Kidney (tissue), 14 donors: Measurements from ENCODE around the gene C10orf67. TPM values are rescaled to one million over a fixed set of nuclear protein-coding genes. Genes with fewer than 3 reads are reported as not detected.
A peak's percentile ranks its signal among the peaks of the same experiment; 100 is the strongest.

Experiments used
- DNase-seq, 5 donors: peaks; one replicate each; pipeline ENCODE4 v3.0.0-alpha.2; 2013 to 2020
- FAIRE-seq: peaks from 2 replicates; lab custom pipeline; 2012; peaks lifted over from hg19 to GRCh38; lab: Jason Lieb, UNC
- H3K27ac ChIP-seq, 2 donors: one replicate each; pipeline ENCODE4 v1.7.0; 2013; ENCODE audit warnings: low read depth in 2 of 2, low read length in 2 of 2, inconsistent platforms in 1 of 2
- H3K27me3 ChIP-seq: one replicate; pipeline ENCODE4 v1.7.1; 2013; ENCODE audit warnings: low read length, inconsistent platforms; ENCODE audit not compliant: control insufficient read depth, insufficient read depth
- H3K36me3 ChIP-seq, 3 donors: one replicate each; pipeline versions ENCODE4 v1.7.0 to v1.7.1; 2013; ENCODE audit warnings: low read length in 3 of 3, control low read depth in 1 of 3, inconsistent platforms in 1 of 3; ENCODE audit not compliant: insufficient read depth in 3 of 3, control insufficient read depth in 2 of 3
- H3K4me1 ChIP-seq, 3 donors: one replicate each; pipeline versions ENCODE4 v1.7.0 to v1.7.1; 2013; ENCODE audit warnings: low read length in 3 of 3, inconsistent platforms in 1 of 3, low read depth in 1 of 3; ENCODE audit not compliant: control insufficient read depth in 2 of 3, insufficient read depth in 2 of 3
- H3K4me3 ChIP-seq, 3 donors: one replicate each; pipeline versions ENCODE4 v1.7.0 to v1.8.1; 2013; ENCODE audit warnings: low read length in 3 of 3, control low read depth in 1 of 3, inconsistent platforms in 1 of 3
- H3K9ac ChIP-seq, 3 donors: one replicate each; pipeline versions ENCODE4 v1.7.0 to v1.7.1; 2013; ENCODE audit warnings: low read length in 3 of 3, control low read depth in 1 of 3, inconsistent platforms in 1 of 3
- H3K9me3 ChIP-seq, 3 donors: one replicate each; pipeline versions ENCODE4 v1.7.0 to v1.7.1; 2013; ENCODE audit warnings: low read length in 3 of 3, control low read depth in 1 of 3, inconsistent platforms in 1 of 3; ENCODE audit not compliant: control insufficient read depth in 2 of 3, insufficient read depth in 1 of 3
- CTCF ChIP-seq: IDR thresholded peaks from 3 replicates; pipeline ENCODE4 v1.5.1; 2012; ENCODE audit warnings: mild to moderate bottlenecking, moderate library complexity, borderline replicate concordance; ENCODE audit not compliant: insufficient read depth; ENCODE audit errors: extremely low read depth
- intact Hi-C: fragments of 100-400 bp; cut with DNase I; formaldehyde crosslinking; loops from one replicate; pipeline ENCODE4 v1.11.1; 2022
- polyA plus RNA-seq: library from polyadenylated mRNA; stranded (reverse); fragments of 350-450 nt; fragmentation: Illumina TruSeq; extraction: RNeasy Lipid Tissue Mini Kit (QIAGEN cat#74804); gene quantifications from one replicate; pipeline ENCODE4 v1.2.3, GENCODE V29; 2014; ENCODE audit warnings: low read depth, low replicate concordance; ENCODE audit not compliant: insufficient read depth
- total RNA-seq: library from RNA; stranded (reverse); fragmentation: NEBNext Ultra II Directional; extraction: Animal tissue kit (Norgen Biotek cat#: 25700); gene quantifications from one replicate; pipeline ENCODE4 v1.2.1, GENCODE V29; 2021
- donor health status: control.
- donor health status: control.
- donor health status: control.
- donor health status: control.
- donor health status: control.
- donor health status: DM: yes; HTN: yes; CAD: no.
- donor health status: Normal renal cell carcinoma (clear cell type).

Gene C10orf67
- total and polyA plus RNA-seq, 2 donors from 2014 or later, result 1.1 to 1.6 TPM

- no peak for FAIRE-seq
- H3K9me3 ChIP-seq, result no peaks in the 10 kb centered on the region
- H3K36me3 ChIP-seq, result no peaks in the 10 kb centered on the region
- no peaks in the 10 kb centered on the region for H3K4me1 ChIP-seq
- intact Hi-C loops, result no loop called here
- no peak for TF ChIP-seq CTCF
- no peak overlapping the region for H3K9ac ChIP-seq
- H3K27me3 ChIP-seq, result peaks cover 57% of the 10 kb centered on the region
- peak in 2 of 5 donors; percentile 41 to 42 for DNase-seq
- H3K27ac ChIP-seq, result no peak overlapping the region
- H3K4me3 ChIP-seq, result no peak overlapping the region
Measured at GRCh38 chr10:23192712-23193434, 151.7 kb downstream of the C10orf67 start.

- Histone ChIP-seq H3K9ac (no peak within 1 kb of the TSS), H3K9me3 (no peaks in the 10 kb centered on the region), H3K4me1 (no peaks in the 10 kb centered on the region), H3K4me3 (no peak within 1 kb of the TSS), H3K27me3 (peaks cover 49% of the 10 kb centered on the region), H3K36me3 (no peaks in the 10 kb centered on the region), H3K27ac (no peak within 1 kb of the TSS)
- peak in 2 of 5 donors; percentile 28 to 34 for DNase-seq
- no peak for FAIRE-seq
- intact Hi-C loops, result no loop called here
- no peak for TF ChIP-seq CTCF
Measured at GRCh38 chr10:23191764-23192711, 152.6 kb downstream of the C10orf67 start, which contains the start of gene PTF1A. PTF1A (plus strand) TSS chr10:23192312; CDS start chr10:23192531, 219 bp downstream.

DNA sequence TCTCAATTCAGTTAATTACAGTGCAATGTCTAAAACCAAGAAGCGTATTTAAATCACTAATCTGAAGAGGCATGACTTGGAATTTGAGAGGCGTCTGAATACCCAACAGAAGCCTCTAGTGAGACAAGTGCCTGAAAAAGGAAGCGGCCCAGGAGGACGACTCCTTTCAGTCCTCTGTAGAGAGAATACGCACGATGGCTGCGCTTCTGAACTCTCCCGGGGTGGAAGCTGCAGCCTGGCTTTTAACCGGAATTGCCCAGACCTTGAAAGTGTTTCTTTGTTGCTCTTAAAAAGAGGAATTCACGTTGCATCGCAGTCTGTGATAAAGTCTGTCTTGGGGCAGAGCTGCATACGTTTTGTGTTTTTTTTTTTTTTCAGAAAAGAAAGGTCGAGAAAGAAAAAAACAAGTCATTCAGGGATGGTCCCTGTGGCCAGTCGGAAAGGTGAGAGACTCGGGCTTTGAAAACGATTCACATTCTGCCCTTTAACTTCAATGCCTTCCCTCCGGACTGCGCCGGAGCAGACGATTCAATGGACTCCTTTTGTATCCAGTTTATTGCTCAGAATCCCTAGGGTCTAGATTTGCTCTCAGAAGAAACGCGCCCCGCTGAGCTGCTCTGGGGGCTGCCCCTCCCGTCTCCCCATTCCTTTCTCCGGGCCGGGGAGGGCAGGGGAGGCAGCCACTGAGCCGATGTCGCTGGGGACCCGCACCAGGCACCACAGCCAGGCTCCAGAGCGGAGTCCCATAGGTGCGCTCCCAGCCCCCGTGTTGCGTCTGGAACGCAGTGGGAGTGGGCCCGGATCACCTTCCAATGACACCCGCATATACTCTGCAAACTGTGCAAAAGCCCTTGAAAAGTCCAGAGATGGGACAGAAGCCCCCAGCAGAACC, 153.5 kb downstream of the C10orf67 start:
- intact Hi-C loops, result no loop called here
- DNase-seq (no peak), FAIRE-seq (no peak)
- no peak for TF ChIP-seq CTCF
- H3K4me1 ChIP-seq, result no peaks in the 10 kb centered on the region
- H3K36me3 ChIP-seq, result no peaks in the 10 kb centered on the region
- H3K9ac ChIP-seq, result no peak overlapping the region
- peaks cover 41% of the 10 kb centered on the region for H3K27me3 ChIP-seq
- H3K27ac ChIP-seq, result no peak overlapping the region
- H3K4me3 ChIP-seq, result no peak overlapping the region
- no peaks in the 10 kb centered on the region for H3K9me3 ChIP-seq
